Transverse colon (tissue), 4 donors: ENCODE measurements around the gene NPC1L1. TPM values are rescaled to one million over a fixed set of nuclear protein-coding genes. Genes with fewer than 3 reads are reported as not detected.

Experiments used
- DNase-seq: peaks from one replicate; pipeline ENCODE4 v3.0.0-alpha.2; 2019
- H3K27ac ChIP-seq, 4 donors: fragments of 200-600 bp; sonication (generic); 2 replicates each; pipeline ENCODE4 v1.5.1; 2016 to 2018; ENCODE audit warnings: inconsistent platforms in 4 of 4
- H3K27me3 ChIP-seq: fragments of 200-600 bp; sonication (generic); 2 replicates; pipeline ENCODE4 v1.5.1; 2017; ENCODE audit warnings: inconsistent platforms
- H3K36me3 ChIP-seq, 4 donors: fragments of 200-600 bp; sonication (generic); 2 replicates each; pipeline ENCODE4 v1.5.1; 2017 to 2019; ENCODE audit warnings: inconsistent platforms in 4 of 4
- H3K4me1 ChIP-seq, 4 donors: fragments of 200-600 bp; sonication (generic); 2 replicates each; pipeline ENCODE4 v1.5.1; 2017 to 2020; ENCODE audit warnings: inconsistent platforms in 4 of 4
- H3K4me3 ChIP-seq, 4 donors: fragments of 200-600 bp; sonication (generic); 1 replicate in 1 of 4; 2 replicates in 3 of 4; pipeline versions ENCODE4 v1.5.1 to v1.6.1; 2017 to 2019; ENCODE audit warnings: inconsistent platforms in 4 of 4
- H3K9me3 ChIP-seq, 2 donors: fragments of 200-600 bp; sonication (generic); 2 replicates each; pipeline ENCODE4 v1.5.1; 2017 to 2019; ENCODE audit warnings: inconsistent platforms in 2 of 2
- CTCF ChIP-seq, 5 experiments: fragments of 200-600 bp in 3 of 5; fragments of 450-650 bp in 2 of 5; sonication (generic) in 3 of 5; IDR thresholded peaks; 1 replicate in 2 of 5; 2 replicates in 3 of 5; pipeline ENCODE4 v1.5.1; 2016 to 2017; ENCODE audit warnings: antibody characterized with exemption in 5 of 5, inconsistent platforms in 3 of 5, mild to moderate bottlenecking in 2 of 5, moderate library complexity in 1 of 5
- EP300 ChIP-seq: sonication (generic); formaldehyde crosslinking; IDR thresholded peaks from one replicate; pipeline ENCODE4 v1.6.1; 2017; ENCODE audit warnings: antibody characterized with exemption, low read depth
- POLR2A ChIP-seq: fragments of 450-650 bp; IDR thresholded peaks from one replicate; pipeline ENCODE4 v1.6.1; 2016; ENCODE audit warnings: antibody characterized with exemption, mild to moderate bottlenecking, moderate library complexity
- POLR2AphosphoS5 ChIP-seq, 3 donors: sonication (generic); formaldehyde crosslinking; IDR thresholded peaks; one replicate each; pipeline ENCODE4 v1.6.1; 2016; ENCODE audit warnings: antibody characterized with exemption in 3 of 3
- whole genome bisulfite sequencing, 2 donors: methylation state at CpG; one replicate each; pipeline ENCODE4 v1.1.5; 2018; ENCODE audit warnings: low coverage in 1 of 2; 5-methylcytosine and 5-hydroxymethylcytosine counted together
- in situ Hi-C, 4 donors: fragments of 200-750 bp; cut with MboI; loops; one replicate each; pipeline versions ENCODE4 v1.15.0 to v1.15.1; 2017; ENCODE audit warnings: low sequenced_read_pairs in 3 of 4, low pct_ligation_motif_present in 1 of 4, low pct_unique_long_range_greater_than_20kb in 1 of 4
- intact Hi-C: fragments of 100-400 bp; cut with DNase I; formaldehyde crosslinking; loops from one replicate; pipeline ENCODE4 v1.15.1; 2023; ENCODE audit warnings: low total_unique reads
- total RNA-seq, 4 donors: library from RNA; depleted of rRNA; stranded (reverse); fragments of >200 nt; gene quantifications; one replicate each; pipeline ENCODE4 v1.1.0, GENCODE V29; 2016

The NPC1L1 gene
- total RNA-seq, 4 donors from 2014 or later = 0.48 TPM; not detected in 3

GRCh38 chr7:44522315-44522714 lies 18.8 kb downstream of the NPC1L1 start:
- Histone ChIP-seq H3K27ac (no peak overlapping the region), H3K4me3 (no peak overlapping the region), H3K36me3 (no peaks in the 10 kb centered on the region), H3K4me1 (no peaks in the 10 kb centered on the region), H3K27me3 (no peaks in the 10 kb centered on the region), H3K9me3 (peaks cover 7 to 11% of the 10 kb centered on the region in 2 donors)
- 83 to 100% methylated on average over 1 to 3 of the region's 3 CpGs for WGBS, 2 donors
- in situ Hi-C loops (no loop called here), intact Hi-C loops (no loop called here)
- no peak for TF ChIP-seq CTCF (IDR thresholded peaks at IDR 0.05)
- no peak for TF ChIP-seq EP300
- TF ChIP-seq POLR2A = no peak
- no peak for TF ChIP-seq POLR2AphosphoS5 (IDR thresholded peaks at IDR 0.05)
- no peak for DNase-seq

- no peaks in the 10 kb centered on the region for H3K4me1 ChIP-seq
- no peaks in the 10 kb centered on the region for H3K27me3 ChIP-seq
- intact Hi-C loops = no loop called here
- peaks cover 7 to 11% of the 10 kb centered on the region in 2 donors for H3K9me3 ChIP-seq
- no peaks in the 10 kb centered on the region for H3K36me3 ChIP-seq
- DNase-seq = no peak
- no peak overlapping the region for H3K4me3 ChIP-seq
- WGBS, 2 donors = 86% methylated on average over 14 of the region's 15 CpGs; no CpG with 5 or more reads in 1 of the 2 donors
- in situ Hi-C loops = no loop called here
- TF ChIP-seq POLR2AphosphoS5 (IDR thresholded peaks at IDR 0.05) (no peak), CTCF (IDR thresholded peaks at IDR 0.05) (no peak), POLR2A (no peak), EP300 (no peak)
- H3K27ac ChIP-seq = no peak overlapping the region
Observed at GRCh38 chr7:44521347-44522095, 19.6 kb downstream of the NPC1L1 start.

- DNase-seq = no peak
- peaks cover 4 to 10% of the 10 kb centered on the region in 2 donors for H3K9me3 ChIP-seq
- in situ Hi-C loops (no loop called here), intact Hi-C loops (no loop called here)
- whole genome bisulfite sequencing, 2 donors = 86% methylated on average over 5 of the region's 5 CpGs; no CpG with 5 or more reads in 1 of the 2 donors
- H3K36me3 ChIP-seq = no peaks in the 10 kb centered on the region
- TF ChIP-seq CTCF (IDR thresholded peaks at IDR 0.05) (no peak), POLR2AphosphoS5 (IDR thresholded peaks at IDR 0.05) (no peak), POLR2A (no peak), EP300 (no peak)
- no peaks in the 10 kb centered on the region for H3K27me3 ChIP-seq
- H3K4me1 ChIP-seq = no peaks in the 10 kb centered on the region
- no peak overlapping the region for H3K27ac ChIP-seq
- H3K4me3 ChIP-seq = no peak overlapping the region
Observed at GRCh38 chr7:44520574-44520973, 20.6 kb downstream of the NPC1L1 start.

GRCh38 chr7:44519546-44519945 lies 21.6 kb downstream of the NPC1L1 start:
- no peak for TF ChIP-seq CTCF (IDR thresholded peaks at IDR 0.05)
- in situ Hi-C loops = no loop called here
- WGBS, 2 donors = 73% methylated on average over 7 of the region's 7 CpGs; no CpG with 5 or more reads in 1 of the 2 donors
- Histone ChIP-seq H3K27me3 (no peaks in the 10 kb centered on the region), H3K9me3 (no peaks in the 10 kb centered on the region), H3K27ac (no peak overlapping the region), H3K4me1 (no peaks in the 10 kb centered on the region), H3K4me3 (no peak overlapping the region), H3K36me3 (no peaks in the 10 kb centered on the region)
- intact Hi-C loops = no loop called here
- DNase-seq = no peak
